Panc1 (cell line): ENCODE data around the gene DCAF10. TPM values are rescaled to one million over a fixed set of nuclear protein-coding genes. Genes with fewer than 3 reads are reported as not detected.

Experiments used
- ATAC-seq: fragments of 200-7000 bp; cut with Tn5 transposase; 2 replicates; pipeline ENCODE4 v1.9.1; 2020; ENCODE audit warnings: mild to moderate bottlenecking, moderate library complexity
- BruUV-seq: library from RNA; stranded (reverse); fragments of 400-500 nt; replicated peaks from 2 replicates; lab custom pipeline; 2021; lab: Mats Ljungman, UMichigan
- CTCF ChIA-PET: fragments of 300-600 bp; sonication (Branson Sonifier 250); formaldehyde crosslinking; loops from one replicate; lab custom pipeline; 2022; ENCODE audit warnings: antibody characterized with exemption; lab: Charles Lee
- POLR2A ChIA-PET: fragments of 300-600 bp; sonication (Branson Sonifier 250); formaldehyde crosslinking; loops from one replicate; lab custom pipeline; 2022; ENCODE audit warnings: antibody characterized with exemption; lab: Charles Lee
- DNase-seq: peaks from one replicate; pipeline ENCODE4 v3.0.0-alpha.2; 2010; ENCODE audit warnings: low read depth, low spot score
- H3K27ac ChIP-seq: 2 replicates; pipeline ENCODE4 v1.5.1; 2011; ENCODE audit warnings: mild to moderate bottlenecking, low read length, inconsistent platforms
- H3K27me3 ChIP-seq: fragments of 200-500 bp; sonication (Bioruptor generic); 2 replicates; pipeline ENCODE4 v1.6.0; 2014; ENCODE audit warnings: low read length, inconsistent platforms; ENCODE audit not compliant: control insufficient read depth, insufficient read depth
- H3K36me3 ChIP-seq: fragments of 200-500 bp; sonication (Bioruptor generic); 2 replicates; pipeline ENCODE4 v1.5.1; 2014; ENCODE audit warnings: inconsistent platforms, mild to moderate bottlenecking, low read length, moderate library complexity; ENCODE audit not compliant: control insufficient read depth, insufficient read depth
- H3K4me1 ChIP-seq: 2 replicates; pipeline ENCODE4 v1.5.1; 2011; ENCODE audit warnings: inconsistent platforms, mild to moderate bottlenecking, low read length, moderate library complexity; ENCODE audit not compliant: control insufficient read depth, insufficient read depth
- H3K4me3 ChIP-seq, 2 experiments: 2 replicates each; pipeline ENCODE4 v1.5.1; 2011 to 2012; ENCODE audit warnings: low read depth in 2 of 2, low read length in 2 of 2, mild to moderate bottlenecking in 2 of 2, inconsistent platforms in 1 of 2, moderate library complexity in 1 of 2
- H3K9me3 ChIP-seq: fragments of 200-500 bp; sonication (Bioruptor generic); 2 replicates; pipeline ENCODE4 v1.5.1; 2014; ENCODE audit warnings: low read depth, mild to moderate bottlenecking, inconsistent platforms, low read length, moderate library complexity; ENCODE audit not compliant: control insufficient read depth, insufficient read depth
- POLR2AphosphoS5 ChIP-seq: IDR thresholded peaks from 2 replicates; pipeline ENCODE4 v1.6.1; 2012; ENCODE audit warnings: mild to moderate bottlenecking, low read depth, low read length, moderate library complexity
- SIN3A ChIP-seq: IDR thresholded peaks from 2 replicates; pipeline ENCODE4 v1.6.1; 2012; ENCODE audit warnings: low read depth, mild to moderate bottlenecking, low read length, moderate library complexity, borderline replicate concordance; ENCODE audit not compliant: insufficient read depth
- TCF7L2 ChIP-seq: IDR thresholded peaks from 2 replicates; pipeline ENCODE4 v1.6.1; 2011; ENCODE audit warnings: mild to moderate bottlenecking, low read depth, low read length, inconsistent platforms
- in situ Hi-C: cut with HindIII; loops from 2 replicates; pipeline ENCODE4 v1.10.0; 2016; ENCODE audit warnings: low sequenced_read_pairs, low pct_unique_long_range_greater_than_20kb
- intact Hi-C: fragments of 100-400 bp; cut with micrococcal nuclease; formaldehyde crosslinking; loops from one replicate; pipeline ENCODE4 v1.10.0; 2022; ENCODE audit not compliant: unreplicated experiment
- total RNA-seq: library from RNA; stranded (reverse); gene quantifications from one replicate; pipeline ENCODE4 v1.2.1, GENCODE V29; 2021; ENCODE audit not compliant: unreplicated experiment
- TF ChIP-seq, protein P1 (sequence below): fragments of 450-650 bp; IDR thresholded peaks from 2 replicates; pipeline ENCODE4 v1.5.1; 2017; ENCODE audit warnings: mild to moderate bottlenecking
- TF ChIP-seq, protein P2 (sequence below), 2 experiments: IDR thresholded peaks; 2 replicates each; pipeline ENCODE4 v1.6.1; 2011 to 2012; ENCODE audit warnings: low read depth in 2 of 2, control low read depth in 1 of 2, low read length in 1 of 2, mild to moderate bottlenecking in 1 of 2, moderate library complexity in 1 of 2; ENCODE audit not compliant: insufficient read depth in 1 of 2

The DCAF10 gene
- total RNA-seq, 1 experiment from 2014 or later: 18.5 TPM

DNA sequence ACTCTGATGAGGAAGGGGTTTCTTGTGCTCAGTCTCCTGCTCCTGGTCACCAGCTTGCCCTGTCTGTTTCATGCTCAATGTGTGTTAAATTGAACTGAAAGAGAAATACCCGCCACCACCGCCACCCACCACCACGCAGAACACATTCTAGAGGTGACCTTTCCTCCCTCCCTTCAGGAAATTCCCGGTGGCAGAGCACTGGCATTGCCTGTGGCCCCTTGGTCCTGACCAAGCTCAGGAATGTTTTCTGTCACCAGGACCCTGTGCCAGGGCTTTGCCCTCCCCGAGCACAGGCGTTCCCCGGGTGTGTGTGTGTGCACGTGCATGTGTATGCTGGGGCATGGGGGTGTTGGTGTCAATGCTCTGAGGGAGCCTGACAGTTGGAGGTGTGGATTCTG lies 113.6 kb downstream of the DCAF10 start:
- TF ChIP-seq POLR2AphosphoS5 (no peak), TCF7L2 (no peak), SIN3A (no peak)
- TF ChIP-seq, protein P1, sequence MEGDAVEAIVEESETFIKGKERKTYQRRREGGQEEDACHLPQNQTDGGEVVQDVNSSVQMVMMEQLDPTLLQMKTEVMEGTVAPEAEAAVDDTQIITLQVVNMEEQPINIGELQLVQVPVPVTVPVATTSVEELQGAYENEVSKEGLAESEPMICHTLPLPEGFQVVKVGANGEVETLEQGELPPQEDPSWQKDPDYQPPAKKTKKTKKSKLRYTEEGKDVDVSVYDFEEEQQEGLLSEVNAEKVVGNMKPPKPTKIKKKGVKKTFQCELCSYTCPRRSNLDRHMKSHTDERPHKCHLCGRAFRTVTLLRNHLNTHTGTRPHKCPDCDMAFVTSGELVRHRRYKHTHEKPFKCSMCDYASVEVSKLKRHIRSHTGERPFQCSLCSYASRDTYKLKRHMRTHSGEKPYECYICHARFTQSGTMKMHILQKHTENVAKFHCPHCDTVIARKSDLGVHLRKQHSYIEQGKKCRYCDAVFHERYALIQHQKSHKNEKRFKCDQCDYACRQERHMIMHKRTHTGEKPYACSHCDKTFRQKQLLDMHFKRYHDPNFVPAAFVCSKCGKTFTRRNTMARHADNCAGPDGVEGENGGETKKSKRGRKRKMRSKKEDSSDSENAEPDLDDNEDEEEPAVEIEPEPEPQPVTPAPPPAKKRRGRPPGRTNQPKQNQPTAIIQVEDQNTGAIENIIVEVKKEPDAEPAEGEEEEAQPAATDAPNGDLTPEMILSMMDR: no peak
- TF ChIP-seq, protein P2, sequence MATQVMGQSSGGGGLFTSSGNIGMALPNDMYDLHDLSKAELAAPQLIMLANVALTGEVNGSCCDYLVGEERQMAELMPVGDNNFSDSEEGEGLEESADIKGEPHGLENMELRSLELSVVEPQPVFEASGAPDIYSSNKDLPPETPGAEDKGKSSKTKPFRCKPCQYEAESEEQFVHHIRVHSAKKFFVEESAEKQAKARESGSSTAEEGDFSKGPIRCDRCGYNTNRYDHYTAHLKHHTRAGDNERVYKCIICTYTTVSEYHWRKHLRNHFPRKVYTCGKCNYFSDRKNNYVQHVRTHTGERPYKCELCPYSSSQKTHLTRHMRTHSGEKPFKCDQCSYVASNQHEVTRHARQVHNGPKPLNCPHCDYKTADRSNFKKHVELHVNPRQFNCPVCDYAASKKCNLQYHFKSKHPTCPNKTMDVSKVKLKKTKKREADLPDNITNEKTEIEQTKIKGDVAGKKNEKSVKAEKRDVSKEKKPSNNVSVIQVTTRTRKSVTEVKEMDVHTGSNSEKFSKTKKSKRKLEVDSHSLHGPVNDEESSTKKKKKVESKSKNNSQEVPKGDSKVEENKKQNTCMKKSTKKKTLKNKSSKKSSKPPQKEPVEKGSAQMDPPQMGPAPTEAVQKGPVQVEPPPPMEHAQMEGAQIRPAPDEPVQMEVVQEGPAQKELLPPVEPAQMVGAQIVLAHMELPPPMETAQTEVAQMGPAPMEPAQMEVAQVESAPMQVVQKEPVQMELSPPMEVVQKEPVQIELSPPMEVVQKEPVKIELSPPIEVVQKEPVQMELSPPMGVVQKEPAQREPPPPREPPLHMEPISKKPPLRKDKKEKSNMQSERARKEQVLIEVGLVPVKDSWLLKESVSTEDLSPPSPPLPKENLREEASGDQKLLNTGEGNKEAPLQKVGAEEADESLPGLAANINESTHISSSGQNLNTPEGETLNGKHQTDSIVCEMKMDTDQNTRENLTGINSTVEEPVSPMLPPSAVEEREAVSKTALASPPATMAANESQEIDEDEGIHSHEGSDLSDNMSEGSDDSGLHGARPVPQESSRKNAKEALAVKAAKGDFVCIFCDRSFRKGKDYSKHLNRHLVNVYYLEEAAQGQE (IDR thresholded peaks at IDR 0.05; ENCODE audit: insufficient read depth in 1 of 2, low read depth in 2 of 2, low read length in 1 of 2): no peak

DNA sequence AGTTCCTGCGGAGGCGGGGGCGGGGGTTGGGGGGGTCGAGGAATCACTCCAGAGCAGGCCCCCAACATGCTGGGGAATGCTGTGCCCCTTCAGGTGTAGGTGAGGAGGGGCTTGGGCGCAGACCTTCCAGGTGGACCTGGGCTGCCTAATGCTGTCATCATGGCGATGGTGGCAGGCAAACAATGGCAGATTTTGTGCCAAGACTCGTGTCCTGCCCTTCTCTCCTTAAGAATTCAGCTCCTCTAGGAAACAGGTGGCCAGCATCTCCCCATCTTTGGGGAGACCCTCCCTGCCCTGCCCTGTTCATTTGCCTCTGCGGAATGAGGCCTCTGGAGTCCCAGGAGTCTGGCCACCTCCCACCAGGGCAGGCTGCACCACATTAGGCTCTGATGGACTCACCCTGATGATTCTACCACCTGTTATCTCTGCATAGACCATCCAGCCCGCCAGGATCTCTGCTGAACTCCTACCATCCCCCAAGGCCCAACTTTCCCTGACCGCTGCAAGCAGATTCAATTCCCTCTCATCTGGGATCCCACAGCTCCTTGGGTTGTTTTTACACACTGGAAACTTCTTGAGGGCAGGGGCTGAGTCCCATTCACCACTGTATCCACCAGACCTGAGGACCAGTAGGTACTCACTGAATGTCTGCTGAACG lies 114.2 kb downstream of the DCAF10 start:
- CTCF ChIA-PET: no interaction called here
- H3K36me3 ChIP-seq: no peaks in the 10 kb centered on the region; the same call in none of the 2 replicates
- H3K4me3 ChIP-seq: no peak overlapping the region
- intact Hi-C loops: loop anchor here (5.0 kb wide), 2 partner anchors 117 to 447 kb away; no protein-coding TSS in a partner anchor
- no peaks in the 10 kb centered on the region for H3K9me3 ChIP-seq
- TF ChIP-seq, protein P1: no peak
- TF ChIP-seq SIN3A (no peak), POLR2AphosphoS5 (no peak), TCF7L2 (no peak)
- TF ChIP-seq, protein P2 (IDR thresholded peaks at IDR 0.05; ENCODE audit: insufficient read depth in 1 of 2, low read depth in 2 of 2, low read length in 1 of 2): no peak
- H3K27ac ChIP-seq: no peak overlapping the region
- POLR2A ChIA-PET: no interaction called here
- in situ Hi-C loops: no loop called here
- H3K4me1 ChIP-seq: peaks cover 27% of the 10 kb centered on the region
- DNase-seq (no peak), ATAC-seq (no peak)
- BruUV-seq: no TSS peak
- no peaks in the 10 kb centered on the region for H3K27me3 ChIP-seq

More for the DNA sequence above, 113.6 kb downstream of the DCAF10 start:
- Histone ChIP-seq H3K36me3 (no peaks in the 10 kb centered on the region; the same call in none of the 2 replicates), H3K27me3 (no peaks in the 10 kb centered on the region), H3K4me3 (no peak overlapping the region), H3K9me3 (no peaks in the 10 kb centered on the region), H3K4me1 (peaks cover 29% of the 10 kb centered on the region), H3K27ac (no peak overlapping the region; the same call in 1 of the 2 replicates)
- DNase-seq: no peak
- ATAC-seq: peak; percentile 14
- in situ Hi-C loops: no loop called here
- ChIA-PET POLR2A (no interaction called here), CTCF (no interaction called here)
- intact Hi-C loops: loop anchor here (5.0 kb wide), 2 partner anchors 118 to 448 kb away; no protein-coding TSS in a partner anchor
- no TSS peak for BruUV-seq
